Memory B cell (primary cell): ENCODE data around the gene PTPRO.
A peak's percentile ranks its signal among the peaks of the same experiment; 100 is the strongest.

Source experiments
- ATAC-seq: fragments of 150-1000 bp; cut with Tn5 transposase; 2 replicates; pipeline ENCODE4 v1.10.0; 2021; ENCODE audit warnings: low read depth, mild to moderate bottlenecking, moderate library complexity
- DNase-seq, 2 donors: peaks; one replicate each; pipeline ENCODE4 v3.0.0; 2022; ENCODE audit warnings: low spot score in 2 of 2
- H3K27ac Mint-ChIP-seq: one replicate; pipeline ENCODE4 v1.8.0; 2022; ENCODE audit warnings: mild to moderate bottlenecking, moderate library complexity, mixed read lengths
- H3K27me3 Mint-ChIP-seq: one replicate; pipeline ENCODE4 v1.8.0; 2022; ENCODE audit warnings: mixed read lengths
- H3K36me3 Mint-ChIP-seq: one replicate; pipeline ENCODE4 v1.8.0; 2022; ENCODE audit warnings: mild to moderate bottlenecking, mixed read lengths
- H3K4me1 Mint-ChIP-seq: one replicate; pipeline ENCODE4 v1.8.0; 2022; ENCODE audit warnings: mixed read lengths
- H3K4me3 Mint-ChIP-seq: one replicate; pipeline ENCODE4 v1.8.0; 2022; ENCODE audit warnings: mild to moderate bottlenecking, moderate library complexity, mixed read lengths
- H3K9me3 Mint-ChIP-seq: one replicate; pipeline ENCODE4 v1.8.0; 2022; ENCODE audit warnings: mixed read lengths

PTPRO gene

DNA sequence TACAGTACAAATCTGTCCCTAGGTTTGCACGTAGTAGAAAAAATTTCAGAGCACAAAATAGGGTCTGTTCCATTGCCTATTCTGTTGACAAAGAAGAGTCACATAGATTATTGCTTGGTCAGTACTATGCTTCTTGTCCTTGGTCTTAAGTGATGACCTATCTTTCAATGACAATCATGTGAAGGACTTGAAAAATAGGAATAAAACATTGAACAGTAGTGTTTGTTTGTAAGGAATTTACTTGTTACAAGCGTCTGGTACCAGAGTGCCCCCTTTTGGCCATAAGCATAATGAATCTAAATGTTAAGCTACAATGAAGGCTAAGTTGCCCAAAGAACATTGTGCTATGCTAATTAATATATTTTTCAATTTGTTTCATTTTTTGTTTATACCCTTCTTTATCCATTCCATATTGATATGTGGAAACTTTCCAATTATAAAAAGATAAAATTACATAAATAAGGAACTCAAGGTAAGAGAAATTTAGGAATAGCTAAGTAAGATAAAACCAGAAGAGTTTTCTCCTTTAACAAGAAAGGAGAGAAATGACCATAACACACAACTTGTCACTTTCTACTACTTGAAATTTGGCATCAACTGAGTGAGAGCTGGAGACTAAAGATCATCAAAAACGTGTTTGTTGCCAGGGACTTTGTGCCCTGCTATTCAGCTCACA is 262.2 kb downstream of the PTPRO start:
- Mint-ChIP-seq H3K9me3 (no peaks in the 10 kb centered on the region), H3K27me3 (no peaks in the 10 kb centered on the region), H3K36me3 (peaks cover 30% of the 10 kb centered on the region), H3K4me3 (no peak overlapping the region), H3K4me1 (no peaks in the 10 kb centered on the region), H3K27ac (peak overlapping the region; percentile 47)
- DNase-seq, result peak in 1 of 2 donors; percentile 37
- peak; percentile 50 for ATAC-seq

DNA sequence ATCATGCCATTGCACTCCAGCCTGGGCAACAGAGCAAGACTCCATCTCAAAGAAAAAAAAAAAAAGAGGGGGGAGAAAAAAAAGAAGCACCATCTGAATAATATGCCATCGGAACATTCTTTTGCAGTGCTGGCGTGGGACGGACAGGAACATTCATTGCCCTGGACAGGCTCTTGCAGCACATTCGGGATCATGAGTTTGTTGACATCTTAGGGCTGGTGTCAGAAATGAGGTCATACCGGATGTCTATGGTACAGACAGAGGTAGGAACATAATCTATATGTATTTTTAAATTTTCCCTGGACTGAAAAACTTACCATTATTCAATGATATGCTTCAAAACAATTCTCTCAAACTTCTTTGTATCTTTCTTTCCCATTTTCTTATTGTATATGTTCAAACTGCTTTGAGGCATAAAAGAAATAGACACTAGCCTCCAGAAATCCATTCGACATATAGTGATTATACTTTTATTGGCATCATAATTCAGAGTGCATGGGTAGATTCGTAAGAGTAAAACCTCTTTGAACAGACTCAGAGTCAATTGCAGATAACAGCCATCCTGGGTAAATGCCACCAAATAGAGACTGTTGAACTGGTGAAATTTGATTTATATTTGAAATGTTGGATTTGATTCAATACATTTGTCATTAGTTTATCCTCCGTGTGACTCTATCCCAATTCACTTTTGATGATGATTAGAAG is 267.2 kb downstream of the PTPRO start:
- DNase-seq, result no peak
- Mint-ChIP-seq H3K27ac (no peak overlapping the region), H3K36me3 (peaks cover 21% of the 10 kb centered on the region), H3K4me1 (peaks cover 6% of the 10 kb centered on the region), H3K9me3 (no peaks in the 10 kb centered on the region), H3K27me3 (no peaks in the 10 kb centered on the region), H3K4me3 (no peak overlapping the region)
- ATAC-seq, result no peak

DNA sequence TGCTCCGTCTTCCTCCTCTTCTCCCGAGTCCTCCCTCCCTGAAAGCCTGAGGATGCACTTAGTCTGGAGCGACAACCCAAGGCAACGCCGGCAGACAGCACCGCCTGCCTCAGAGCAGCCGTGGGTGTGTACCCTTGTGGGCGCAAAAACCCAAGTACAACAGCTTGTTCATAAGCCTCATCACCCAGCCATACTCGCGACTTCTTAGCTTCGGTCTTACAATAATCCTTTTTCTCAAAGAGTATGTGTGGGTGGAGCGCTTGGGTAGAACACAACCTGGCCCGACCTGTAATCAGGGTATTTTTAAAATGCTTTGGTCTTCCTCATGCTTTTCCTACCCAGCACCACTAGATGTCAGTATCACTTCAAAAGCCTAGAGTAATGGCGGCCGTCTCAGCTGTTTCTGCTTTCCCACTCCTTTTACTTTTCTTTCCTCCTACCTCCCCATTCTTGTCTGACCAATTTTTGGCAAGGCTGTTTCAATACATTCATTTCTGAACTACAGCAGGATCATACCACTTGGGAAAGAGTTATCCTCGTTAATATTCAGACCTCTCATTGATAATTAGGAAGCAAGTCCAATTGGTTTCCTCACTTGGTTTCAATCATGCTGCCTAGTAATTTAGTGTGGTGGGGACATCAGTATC is 268.0 kb downstream of the PTPRO start:
- Mint-ChIP-seq H3K36me3 (peaks cover 21% of the 10 kb centered on the region), H3K9me3 (no peaks in the 10 kb centered on the region), H3K27ac (peak overlapping the region; percentile 81), H3K27me3 (no peaks in the 10 kb centered on the region), H3K4me1 (peaks cover 6% of the 10 kb centered on the region), H3K4me3 (peak overlapping the region; percentile 70)
- peak; percentile 18 to 46 for DNase-seq
- peak; percentile 96 for ATAC-seq

DNA sequence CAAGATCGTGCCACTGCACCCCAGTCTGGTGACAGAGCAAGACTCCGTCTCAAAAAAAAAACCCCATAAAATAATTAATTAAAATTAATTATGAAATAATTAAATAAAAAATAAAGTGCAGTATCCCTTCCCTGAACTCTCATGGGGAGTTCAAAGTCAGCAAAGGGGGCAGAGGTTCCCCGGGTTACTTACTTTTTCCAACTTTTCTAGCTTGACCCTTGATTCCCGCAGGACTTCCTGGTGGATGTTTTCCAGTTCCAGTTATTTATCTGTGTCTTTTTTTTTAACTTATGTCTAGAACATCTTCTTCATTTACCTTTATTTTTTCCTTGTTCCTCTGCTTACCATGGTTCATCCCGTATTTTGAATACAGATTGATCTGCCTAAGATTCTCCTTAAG is 269.5 kb downstream of the PTPRO start:
- DNase-seq (no peak), ATAC-seq (no peak)
- Mint-ChIP-seq H3K9me3 (no peaks in the 10 kb centered on the region), H3K36me3 (peaks cover 21% of the 10 kb centered on the region), H3K4me3 (no peak overlapping the region), H3K4me1 (peaks cover 8% of the 10 kb centered on the region), H3K27me3 (no peaks in the 10 kb centered on the region), H3K27ac (no peak overlapping the region)

DNA sequence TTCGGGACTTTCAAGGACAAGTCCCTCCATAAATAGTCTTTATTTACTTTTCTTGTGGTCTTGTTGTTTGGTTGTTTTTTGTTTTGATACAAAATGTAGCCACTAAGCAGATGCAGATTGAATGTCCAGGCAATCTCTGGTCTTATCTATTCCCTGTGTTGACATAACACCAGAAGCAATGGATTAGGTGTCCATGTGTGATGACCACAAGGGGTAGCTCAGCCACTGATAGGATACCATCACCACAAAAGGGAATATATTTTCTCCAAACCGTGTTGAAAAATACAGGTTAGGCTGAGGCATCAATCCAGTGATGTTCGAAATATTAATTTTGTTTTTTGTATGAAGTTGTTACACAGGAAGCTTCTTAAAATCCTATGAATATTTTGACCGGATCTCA is 270.6 kb downstream of the PTPRO start:
- no peak overlapping the region for H3K4me3 Mint-ChIP-seq
- DNase-seq (no peak), ATAC-seq (no peak)
- H3K27me3 Mint-ChIP-seq, result no peaks in the 10 kb centered on the region
- H3K4me1 Mint-ChIP-seq, result peaks cover 10% of the 10 kb centered on the region
- peaks cover 18% of the 10 kb centered on the region for H3K36me3 Mint-ChIP-seq
- H3K9me3 Mint-ChIP-seq, result no peaks in the 10 kb centered on the region
- H3K27ac Mint-ChIP-seq, result no peak overlapping the region

DNA sequence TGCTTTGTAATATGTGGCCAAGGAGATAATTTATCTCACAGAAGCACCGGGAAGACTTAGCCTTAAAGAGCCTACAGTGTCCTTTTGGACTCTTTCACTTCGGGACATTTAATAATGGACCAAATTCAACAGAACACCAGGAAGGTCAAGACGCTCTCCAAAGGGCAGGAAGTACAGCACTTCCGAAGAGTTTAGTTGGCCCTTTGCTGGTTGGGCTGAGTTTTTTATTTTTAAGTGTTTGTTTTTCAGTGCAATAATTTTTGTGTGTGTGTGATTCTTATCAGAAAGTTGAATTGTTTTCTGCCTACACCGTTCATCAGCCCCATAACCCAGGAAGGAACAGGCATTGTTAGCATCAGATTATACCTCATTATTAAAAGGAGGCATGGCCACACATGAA is 273.9 kb downstream of the PTPRO start:
- peaks cover 10% of the 10 kb centered on the region for H3K36me3 Mint-ChIP-seq
- no peak overlapping the region for H3K4me3 Mint-ChIP-seq
- H3K27ac Mint-ChIP-seq, result no peak overlapping the region
- ATAC-seq (no peak), DNase-seq (no peak)
- H3K4me1 Mint-ChIP-seq, result peaks cover 4% of the 10 kb centered on the region
- no peaks in the 10 kb centered on the region for H3K27me3 Mint-ChIP-seq
- no peaks in the 10 kb centered on the region for H3K9me3 Mint-ChIP-seq

DNA sequence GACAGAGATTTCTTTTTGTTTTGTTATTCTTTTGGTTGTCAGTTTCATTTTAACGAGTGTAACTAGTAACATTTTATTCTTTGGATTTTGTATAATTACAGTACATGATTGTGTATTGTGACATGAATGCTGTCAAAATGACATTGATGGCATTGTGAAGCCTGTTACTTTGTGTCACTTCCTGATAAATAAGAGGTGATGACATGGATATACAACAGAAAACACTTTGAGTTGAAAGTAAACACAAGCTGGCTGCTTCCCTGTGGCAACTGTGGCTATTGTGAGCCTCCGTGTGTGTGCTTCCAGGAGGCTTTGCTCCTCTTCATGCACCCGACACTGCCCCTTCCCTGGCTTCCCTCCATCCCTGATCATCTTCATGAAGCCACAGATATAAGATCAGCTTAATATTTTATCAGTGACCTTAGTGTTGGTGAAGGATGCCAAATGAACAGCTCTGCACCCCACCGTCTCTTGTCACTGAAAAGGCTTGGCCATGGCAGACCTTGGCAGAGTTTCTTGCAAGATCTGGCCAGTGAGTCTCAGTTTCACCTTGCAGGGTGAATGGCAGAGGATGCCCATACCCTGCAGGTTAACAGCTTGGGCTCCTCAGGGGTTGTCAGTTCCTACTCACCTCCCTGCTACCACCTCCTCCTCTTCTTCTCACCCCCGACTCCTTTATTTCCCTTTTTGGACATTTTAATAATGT is 275.0 kb downstream of the PTPRO start:
- Mint-ChIP-seq H3K4me3 (no peak overlapping the region), H3K9me3 (no peaks in the 10 kb centered on the region), H3K27ac (no peak overlapping the region), H3K36me3 (peaks cover 9% of the 10 kb centered on the region), H3K27me3 (no peaks in the 10 kb centered on the region), H3K4me1 (peaks cover 4% of the 10 kb centered on the region)
- DNase-seq, result no peak
- no peak for ATAC-seq

DNA sequence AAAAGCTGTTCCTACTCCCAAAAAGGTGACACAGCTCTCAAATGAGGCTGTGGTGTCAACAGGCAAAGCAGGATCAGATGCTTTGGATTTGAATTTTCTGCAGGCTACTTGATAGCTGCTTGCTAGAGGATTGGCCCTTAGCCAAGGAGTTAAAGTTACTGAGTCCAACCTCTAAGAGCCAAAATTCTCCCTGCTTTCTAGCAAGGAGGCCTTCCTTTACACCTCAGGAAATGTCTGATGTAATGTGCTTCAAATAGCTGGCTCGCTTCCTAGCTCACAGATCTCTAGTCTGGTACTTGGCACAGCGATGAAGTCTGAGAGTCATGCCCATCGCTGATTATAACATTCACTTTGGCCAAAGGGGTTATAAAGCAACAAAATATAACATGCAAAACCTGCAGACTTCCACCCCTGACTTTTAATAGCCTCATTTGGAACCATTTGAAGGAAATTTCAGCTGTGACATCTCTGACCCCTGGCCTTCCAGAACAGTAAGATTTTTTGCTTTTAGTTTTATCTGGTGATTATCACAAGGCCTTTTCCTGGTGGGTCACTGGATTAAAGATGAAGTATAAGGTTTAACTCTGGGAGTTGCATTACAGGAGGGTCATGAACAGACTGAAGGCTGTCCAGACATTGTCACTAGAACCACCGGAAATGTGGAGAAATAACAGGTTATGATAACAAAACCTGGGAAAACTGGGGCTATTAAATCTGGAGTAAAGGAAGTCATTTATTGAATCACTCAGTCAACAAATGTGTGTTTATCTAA is 277.1 kb downstream of the PTPRO start:
- H3K27ac Mint-ChIP-seq, result no peak overlapping the region
- peaks cover 6% of the 10 kb centered on the region for H3K36me3 Mint-ChIP-seq
- no peak for ATAC-seq
- no peak overlapping the region for H3K4me3 Mint-ChIP-seq
- H3K27me3 Mint-ChIP-seq, result peaks cover 3% of the 10 kb centered on the region
- peaks cover 4% of the 10 kb centered on the region for H3K4me1 Mint-ChIP-seq
- no peaks in the 10 kb centered on the region for H3K9me3 Mint-ChIP-seq
- no peak for DNase-seq

DNA sequence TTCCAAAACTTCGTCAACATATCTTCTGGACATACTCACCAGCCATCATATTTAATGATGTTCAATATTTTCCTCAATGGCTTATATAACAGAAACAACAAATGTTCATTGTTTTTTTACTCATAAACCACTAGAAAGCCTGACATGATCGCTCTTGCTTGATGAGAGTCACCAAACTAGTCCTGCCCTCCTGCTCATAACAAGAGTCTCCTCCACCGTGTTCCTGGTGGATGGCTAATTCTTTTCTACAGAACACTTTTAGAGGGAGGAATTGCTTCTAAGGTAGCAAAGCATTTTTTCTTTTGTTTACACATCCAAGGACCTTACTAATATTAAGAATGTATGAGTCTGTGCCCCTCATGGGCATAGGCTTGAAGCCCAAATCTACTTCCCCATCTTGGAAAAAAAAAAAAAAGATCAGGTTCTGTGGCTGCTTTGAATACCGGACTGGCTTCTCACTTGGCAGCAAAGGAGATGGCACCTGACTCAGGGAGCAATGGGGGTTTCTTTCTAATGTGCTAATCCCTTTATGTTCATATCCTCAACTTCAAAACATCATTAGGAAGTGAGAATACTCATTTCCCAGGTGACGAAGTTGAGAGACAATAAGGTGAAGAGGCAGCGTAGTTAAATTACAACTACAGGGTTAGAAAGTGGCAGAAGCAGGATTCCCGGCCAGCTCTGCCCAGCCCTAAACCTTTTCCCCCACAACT is 278.1 kb downstream of the PTPRO start:
- Mint-ChIP-seq H3K27ac (no peak overlapping the region), H3K9me3 (no peaks in the 10 kb centered on the region), H3K27me3 (peaks cover 3% of the 10 kb centered on the region), H3K36me3 (peaks cover 5% of the 10 kb centered on the region), H3K4me3 (no peak overlapping the region), H3K4me1 (peaks cover 4% of the 10 kb centered on the region)
- no peak for ATAC-seq
- DNase-seq, result no peak

DNA sequence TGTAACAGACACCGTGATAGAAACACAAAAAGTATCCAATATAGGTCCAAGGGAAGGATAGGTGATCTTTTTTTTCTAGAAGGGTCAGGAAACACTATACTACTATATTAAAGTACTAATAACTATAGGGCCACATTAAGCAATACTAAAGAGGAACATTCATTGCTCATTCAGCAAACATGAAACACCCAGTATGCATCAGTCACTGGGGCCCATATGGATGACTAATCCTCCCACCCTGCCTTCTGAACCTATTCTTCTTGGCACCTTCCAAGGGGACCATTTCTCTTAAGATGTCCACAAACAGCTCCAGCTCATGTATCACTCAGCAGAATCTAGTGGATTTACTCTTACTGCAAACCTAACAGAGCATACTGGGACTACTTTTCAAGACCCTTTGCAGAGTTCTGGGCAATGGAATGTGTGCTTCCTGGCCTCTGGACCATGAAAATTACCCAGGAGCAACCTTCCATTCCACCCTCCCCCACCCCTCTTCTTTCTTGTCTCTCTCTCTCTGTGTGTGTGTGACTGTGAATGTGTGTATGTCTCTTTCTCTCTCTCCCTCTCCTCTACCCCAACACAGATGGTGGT is 279.0 kb downstream of the PTPRO start:
- H3K4me1 Mint-ChIP-seq, result peaks cover 2% of the 10 kb centered on the region
- no peak overlapping the region for H3K4me3 Mint-ChIP-seq
- H3K9me3 Mint-ChIP-seq, result no peaks in the 10 kb centered on the region
- ATAC-seq (no peak), DNase-seq (no peak)
- peaks cover 4% of the 10 kb centered on the region for H3K27me3 Mint-ChIP-seq
- peaks cover 2% of the 10 kb centered on the region for H3K36me3 Mint-ChIP-seq
- no peak overlapping the region for H3K27ac Mint-ChIP-seq

DNA sequence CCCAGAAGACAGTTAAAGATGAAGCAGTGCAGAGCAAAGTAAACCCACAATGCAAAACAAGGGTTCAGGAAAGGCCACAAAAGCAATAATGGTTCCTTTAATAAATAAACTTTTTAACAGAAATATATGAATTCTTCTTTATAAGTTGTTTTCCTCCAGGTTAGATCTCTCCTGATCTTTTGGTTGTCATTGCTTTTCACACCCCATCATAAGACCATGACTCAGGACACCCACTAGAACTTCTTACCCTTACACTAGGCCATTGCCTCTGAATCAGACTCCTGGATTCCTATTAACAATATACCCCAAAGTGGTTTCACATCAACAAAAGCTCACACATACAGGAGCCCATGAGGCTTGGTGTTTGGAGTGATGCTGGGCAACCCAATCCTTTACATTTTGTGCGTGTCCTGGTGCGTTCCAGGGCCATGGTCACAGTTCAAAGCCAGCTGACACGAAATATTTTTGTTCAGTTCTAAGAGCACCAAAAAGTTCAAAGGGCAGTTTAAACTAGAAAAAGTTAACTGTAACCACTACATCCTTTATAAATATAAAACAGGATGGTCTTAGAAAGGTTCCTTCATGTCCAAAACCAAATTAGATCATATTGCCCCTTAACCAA is 279.9 kb downstream of the PTPRO start:
- H3K9me3 Mint-ChIP-seq, result no peaks in the 10 kb centered on the region
- H3K4me3 Mint-ChIP-seq, result no peak overlapping the region
- H3K36me3 Mint-ChIP-seq, result peaks cover 2% of the 10 kb centered on the region
- ATAC-seq, result no peak
- no peak overlapping the region for H3K27ac Mint-ChIP-seq
- H3K4me1 Mint-ChIP-seq, result peaks cover 2% of the 10 kb centered on the region
- H3K27me3 Mint-ChIP-seq, result peaks cover 4% of the 10 kb centered on the region
- DNase-seq, result no peak

DNA sequence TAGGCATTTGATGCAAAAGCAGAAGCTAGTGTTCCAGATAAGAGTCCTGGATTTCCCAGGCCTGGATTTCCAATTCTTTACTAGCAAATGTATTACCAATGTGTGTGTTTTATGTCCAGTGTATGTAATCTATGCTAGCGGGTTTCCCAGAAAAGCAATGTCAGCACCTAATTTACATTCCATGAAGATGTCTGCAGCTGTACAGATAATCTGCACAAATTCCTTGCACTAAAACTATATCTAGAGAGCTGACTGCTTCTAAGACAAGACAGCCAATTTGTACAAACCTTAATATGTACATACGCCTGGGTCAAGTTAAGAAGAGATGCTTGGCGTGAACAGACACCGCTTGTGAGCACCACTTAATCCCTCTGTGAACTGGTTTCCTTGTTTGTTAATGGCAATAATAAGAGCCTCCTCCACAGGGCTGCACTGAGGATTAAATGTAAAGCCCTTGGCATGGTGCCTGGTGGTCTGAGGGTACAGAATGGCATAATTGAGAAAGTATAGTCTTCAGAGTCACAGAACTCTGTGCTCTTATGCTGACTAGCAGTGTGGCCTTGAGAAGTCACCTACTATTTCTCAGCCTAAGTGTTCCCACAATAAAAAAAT is 281.3 kb downstream of the PTPRO start:
- no peak for ATAC-seq
- Mint-ChIP-seq H3K27ac (no peak overlapping the region), H3K36me3 (no peaks in the 10 kb centered on the region), H3K9me3 (no peaks in the 10 kb centered on the region), H3K27me3 (peaks cover 4% of the 10 kb centered on the region), H3K4me3 (no peak overlapping the region), H3K4me1 (no peaks in the 10 kb centered on the region)
- DNase-seq, result no peak
